Type B pancreatic cell (in vitro differentiated cells): ENCODE results near the gene RBBP8NL. TPM values are rescaled to one million over a fixed set of nuclear protein-coding genes. Genes with fewer than 3 reads are reported as not detected.

Experiments used
- DNase-seq: peaks from one replicate; pipeline ENCODE4 v3.0.0; 2021; ENCODE audit warnings: mixed read lengths; ENCODE audit not compliant: unreplicated experiment; ENCODE audit errors: extremely low spot score
- H3K27ac Mint-ChIP-seq: 2 replicates; pipeline ENCODE4 v1.8.0; 2021; ENCODE audit warnings: mild to moderate bottlenecking, mixed read lengths
- H3K27me3 Mint-ChIP-seq: 2 replicates; pipeline ENCODE4 v1.8.0; 2021; ENCODE audit warnings: mixed read lengths
- H3K36me3 Mint-ChIP-seq: 2 replicates; pipeline ENCODE4 v1.8.0; 2021; ENCODE audit warnings: mixed read lengths
- H3K4me1 Mint-ChIP-seq: one replicate; pipeline ENCODE4 v1.8.0; 2021; ENCODE audit warnings: mixed read lengths; ENCODE audit not compliant: unreplicated experiment
- H3K4me3 Mint-ChIP-seq: 2 replicates; pipeline ENCODE4 v1.8.0; 2021; ENCODE audit warnings: mild to moderate bottlenecking, mixed read lengths
- H3K9me3 Mint-ChIP-seq: 2 replicates; pipeline ENCODE4 v1.8.0; 2021; ENCODE audit warnings: mixed read lengths
- CTCF ChIP-seq: fragments of 200-600 bp; sonication (generic); conservative IDR thresholded peaks from 2 replicates; pipeline ENCODE4 v1.5.0; 2021; ENCODE audit warnings: antibody characterized with exemption, mild to moderate bottlenecking
- total RNA-seq: library from RNA; stranded (reverse); gene quantifications from 2 replicates; pipeline ENCODE4 v1.2.1, GENCODE V29; 2021; ENCODE audit warnings: low replicate concordance

RBBP8NL gene
- total RNA-seq, 1 donor from 2014 or later, result 7.3 TPM

GRCh38 chr20:62365814-62366369 lies 61.4 kb downstream of the RBBP8NL start:
- H3K27ac Mint-ChIP-seq, result peak overlapping the region; percentile 92
- H3K4me3 Mint-ChIP-seq, result peak overlapping the region; percentile 89
- H3K4me1 Mint-ChIP-seq, result peaks cover 6% of the 10 kb centered on the region
- no peaks in the 10 kb centered on the region for H3K36me3 Mint-ChIP-seq
- no peak for TF ChIP-seq CTCF
- DNase-seq, result no peak
- H3K27me3 Mint-ChIP-seq, result no peaks in the 10 kb centered on the region
- H3K9me3 Mint-ChIP-seq, result no peaks in the 10 kb centered on the region

GRCh38 chr20:62364911-62365736 lies 62.2 kb downstream of the RBBP8NL start:
- TF ChIP-seq CTCF, result no peak
- peaks cover 6% of the 10 kb centered on the region for H3K4me1 Mint-ChIP-seq
- H3K9me3 Mint-ChIP-seq, result no peaks in the 10 kb centered on the region
- peak overlapping the region; percentile 92 for H3K27ac Mint-ChIP-seq
- DNase-seq, result no peak
- H3K36me3 Mint-ChIP-seq, result no peaks in the 10 kb centered on the region
- H3K4me3 Mint-ChIP-seq, result peak overlapping the region; percentile 89
- no peaks in the 10 kb centered on the region for H3K27me3 Mint-ChIP-seq

GRCh38 chr20:62363920-62364851 lies 63.2 kb downstream of the RBBP8NL start:
- H3K4me1 Mint-ChIP-seq, result peaks cover 3% of the 10 kb centered on the region
- no peak for TF ChIP-seq CTCF
- no peaks in the 10 kb centered on the region for H3K9me3 Mint-ChIP-seq
- DNase-seq, result no peak
- H3K36me3 Mint-ChIP-seq, result no peaks in the 10 kb centered on the region
- no peaks in the 10 kb centered on the region for H3K27me3 Mint-ChIP-seq
- peak overlapping the region; percentile 89 for H3K4me3 Mint-ChIP-seq
- peak overlapping the region; percentile 92 for H3K27ac Mint-ChIP-seq

GRCh38 chr20:62362991-62363919 lies 64.1 kb downstream of the RBBP8NL start:
- no peak for DNase-seq
- no peaks in the 10 kb centered on the region for H3K27me3 Mint-ChIP-seq
- H3K4me1 Mint-ChIP-seq, result no peaks in the 10 kb centered on the region
- H3K9me3 Mint-ChIP-seq, result no peaks in the 10 kb centered on the region
- H3K36me3 Mint-ChIP-seq, result no peaks in the 10 kb centered on the region
- no peak for TF ChIP-seq CTCF
- H3K4me3 Mint-ChIP-seq, result peak overlapping the region; percentile 70
- H3K27ac Mint-ChIP-seq, result peak overlapping the region; percentile 90

- Mint-ChIP-seq H3K4me3 (peak overlapping the region; percentile 70), H3K9me3 (no peaks in the 10 kb centered on the region), H3K4me1 (no peaks in the 10 kb centered on the region), H3K27ac (peak overlapping the region; percentile 90), H3K27me3 (no peaks in the 10 kb centered on the region), H3K36me3 (no peaks in the 10 kb centered on the region)
- no peak for DNase-seq
- TF ChIP-seq CTCF, result no peak
These were observed 64.8 kb downstream of the RBBP8NL start for GRCh38 chr20:62362590-62362940.
